Epidermal melanocyte (primary cell): ENCODE results near the gene MEG3.
"Not testable (repeated sequence)": the region's sequence is repeated elsewhere in the genome, so short reads cannot be mapped to it uniquely, and the experiment has no call there.

ENCODE experiments used
- DNase-seq: peaks from one replicate; pipeline ENCODE4 v3.0.0; 2011; ENCODE audit warnings: low spot score; ENCODE audit not compliant: insufficient read length

MEG3 gene

DNA sequence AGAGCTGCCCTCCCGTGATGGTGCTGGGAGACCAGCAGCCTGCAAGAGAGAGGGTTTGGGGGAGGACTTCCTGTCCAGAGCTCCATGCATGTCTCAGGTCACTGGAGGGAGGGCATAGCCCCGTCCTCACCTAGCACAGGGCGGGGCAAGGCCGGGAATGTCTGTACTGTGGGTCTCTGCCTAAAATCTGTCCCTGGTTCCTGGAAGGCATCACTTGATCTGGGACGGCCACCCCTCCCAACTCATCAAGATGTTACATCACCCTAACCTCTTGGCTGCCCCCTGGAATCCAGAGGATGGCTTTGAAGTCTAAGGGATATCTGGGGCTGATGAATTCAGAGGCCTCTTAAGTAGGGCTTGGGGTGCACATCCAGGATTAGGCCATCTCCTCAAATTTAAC lies 37.0 kb upstream of the MEG3 start:
- no peak for DNase-seq

DNA sequence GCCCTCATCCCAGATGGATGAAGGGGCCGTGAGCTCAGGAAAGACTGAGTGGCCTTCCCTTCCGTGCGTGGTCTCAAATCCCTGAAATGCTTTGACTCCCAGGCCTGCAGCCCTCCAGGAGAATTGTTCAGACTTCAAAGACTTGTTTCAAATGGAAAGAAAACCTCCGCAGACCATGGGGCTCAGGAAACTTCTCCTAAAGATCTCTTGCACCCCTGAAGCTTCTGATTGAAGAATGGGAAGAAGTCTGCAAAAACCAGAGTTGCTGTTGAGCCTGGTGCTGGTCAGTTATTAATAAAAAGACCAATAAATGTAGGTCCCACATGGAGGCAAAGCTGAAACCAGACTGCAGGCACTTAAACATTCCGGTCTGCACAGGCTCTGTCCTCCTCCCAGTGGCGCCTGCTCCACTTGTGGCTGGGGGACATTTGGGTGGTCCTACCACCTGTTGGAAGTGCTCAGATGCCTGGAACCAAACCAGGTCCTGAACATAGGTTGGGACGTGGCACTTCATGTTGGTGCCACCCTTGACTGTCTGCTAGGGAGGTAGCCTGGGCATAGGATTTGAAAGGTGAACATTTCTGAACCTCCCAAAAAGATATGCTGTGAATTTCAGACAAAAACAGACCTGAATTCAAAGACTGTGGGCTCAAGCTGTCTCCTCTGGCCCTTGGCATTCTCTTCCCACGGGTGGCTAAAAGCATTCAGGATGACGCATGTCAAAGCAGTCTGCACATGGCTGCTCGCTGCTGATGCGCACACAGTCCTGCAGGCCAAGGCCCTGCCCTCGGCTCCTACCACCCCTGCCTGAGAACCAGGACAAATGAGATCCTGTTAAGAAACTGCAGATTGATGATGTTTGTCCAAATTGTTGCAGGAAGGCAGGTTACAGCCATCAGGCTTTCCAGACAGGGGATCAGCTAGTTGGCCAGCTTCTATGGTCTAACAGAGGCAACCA lies 36.2 kb upstream of the MEG3 start:
- DNase-seq: no peak

GRCh38 chr14:100790502-100791347 lies 35.2 kb upstream of the MEG3 start:
- DNase-seq: no peak

- no peak for DNase-seq
Measured at GRCh38 chr14:100791348-100791735, 34.6 kb upstream of the MEG3 start.

DNA sequence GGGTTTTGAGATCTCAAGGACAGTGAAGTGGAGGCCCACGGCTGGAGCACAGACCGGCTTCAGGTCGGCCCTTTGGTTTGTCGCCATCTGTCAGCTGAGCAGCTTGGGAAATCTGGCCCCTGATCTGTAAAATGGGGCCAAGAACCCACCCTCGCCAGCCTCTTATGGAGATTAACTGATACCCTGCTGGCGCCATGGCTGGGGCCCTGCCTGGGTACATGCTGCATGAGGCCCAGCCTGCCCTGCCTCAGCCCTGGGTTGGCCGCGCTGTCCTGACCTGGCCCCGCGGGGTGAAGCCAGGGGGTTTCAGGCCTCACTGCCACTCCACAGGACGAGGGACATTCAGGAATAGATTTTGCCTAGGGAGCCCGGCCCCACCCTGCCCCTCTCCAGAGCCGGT lies 33.9 kb upstream of the MEG3 start:
- no peak for DNase-seq

DNA sequence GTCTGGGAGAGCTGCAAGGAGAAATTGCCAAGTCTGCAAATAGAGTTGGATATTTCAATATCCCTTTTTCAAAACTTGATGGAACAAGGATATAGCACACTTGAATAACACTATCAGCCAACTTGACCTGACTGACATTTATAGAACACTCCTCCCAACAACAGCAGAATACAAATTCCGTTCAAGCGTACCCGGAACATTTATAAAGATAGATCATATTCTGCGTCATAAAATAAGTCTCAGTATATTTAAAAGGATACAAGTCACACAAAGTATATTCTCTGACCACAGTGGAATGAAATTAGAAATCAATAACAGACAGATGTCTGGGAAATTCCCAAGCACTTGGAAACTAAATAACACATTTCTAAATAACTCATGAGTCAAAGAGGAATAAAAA lies 29.0 kb upstream of the MEG3 start:
- no peak for DNase-seq

- no peak for DNase-seq
Measured at GRCh38 chr14:100800041-100800440, 25.9 kb upstream of the MEG3 start.

DNA sequence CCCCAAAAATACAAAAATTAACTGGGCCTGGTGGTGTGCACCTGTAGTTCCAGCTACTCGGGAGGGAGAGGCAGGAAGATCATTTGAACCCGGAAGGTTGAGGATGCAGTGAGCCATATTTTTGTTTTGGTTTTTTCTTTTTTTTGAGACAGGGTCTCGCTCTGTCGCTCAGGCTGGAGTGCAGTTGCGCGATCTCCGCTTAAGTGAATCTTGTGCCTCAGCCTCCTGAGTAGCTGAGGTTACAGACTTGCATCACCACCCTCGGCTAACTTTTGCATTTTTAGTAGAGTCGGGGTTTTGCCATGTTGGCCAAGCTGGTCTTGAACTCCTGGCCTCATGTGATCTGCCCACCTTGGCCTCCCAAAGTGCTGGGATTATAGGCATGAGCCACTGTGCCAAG lies 24.5 kb upstream of the MEG3 start:
- not testable (repeated sequence) for DNase-seq

DNA sequence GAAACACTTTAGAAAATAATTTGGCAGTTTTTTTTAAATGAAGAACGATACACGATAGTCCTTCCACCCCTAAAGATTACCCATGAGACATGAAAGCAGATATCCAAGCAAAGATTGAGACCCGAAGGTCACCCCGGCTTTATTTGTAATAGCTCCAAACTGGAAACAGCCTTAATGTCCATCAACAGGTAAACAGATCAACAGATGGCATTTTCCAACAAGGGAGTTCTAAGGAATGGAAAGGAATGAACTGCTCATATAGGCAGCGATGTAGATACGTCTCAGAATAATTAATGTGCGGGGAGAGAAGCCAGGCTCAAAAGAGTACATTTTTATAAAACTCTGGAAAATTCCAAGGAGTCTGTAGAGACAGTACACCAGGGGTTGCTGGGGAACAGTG lies 23.7 kb upstream of the MEG3 start:
- no peak for DNase-seq

- DNase-seq: no peak
Measured at GRCh38 chr14:100802766-100803165, 23.2 kb upstream of the MEG3 start.

DNA sequence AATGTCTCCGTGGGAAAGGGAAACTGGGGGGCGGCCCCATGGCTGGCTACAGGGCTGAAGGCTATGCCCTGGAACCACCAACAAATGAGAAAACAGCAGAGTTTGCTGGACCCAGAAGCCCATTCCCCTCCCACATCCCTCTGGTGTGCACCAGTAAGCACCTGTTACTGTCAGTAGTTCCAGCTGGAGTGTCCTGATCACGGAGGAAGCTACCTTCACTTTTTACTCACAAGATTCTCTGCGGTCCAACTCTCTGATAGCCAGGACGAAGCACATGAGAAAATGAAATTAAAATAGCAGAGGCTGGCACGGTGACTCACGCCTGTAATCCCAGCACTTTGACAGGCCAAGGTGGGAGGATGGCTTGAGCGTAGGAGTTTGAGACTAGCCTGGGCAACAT lies 22.7 kb upstream of the MEG3 start:
- DNase-seq: no peak

DNA sequence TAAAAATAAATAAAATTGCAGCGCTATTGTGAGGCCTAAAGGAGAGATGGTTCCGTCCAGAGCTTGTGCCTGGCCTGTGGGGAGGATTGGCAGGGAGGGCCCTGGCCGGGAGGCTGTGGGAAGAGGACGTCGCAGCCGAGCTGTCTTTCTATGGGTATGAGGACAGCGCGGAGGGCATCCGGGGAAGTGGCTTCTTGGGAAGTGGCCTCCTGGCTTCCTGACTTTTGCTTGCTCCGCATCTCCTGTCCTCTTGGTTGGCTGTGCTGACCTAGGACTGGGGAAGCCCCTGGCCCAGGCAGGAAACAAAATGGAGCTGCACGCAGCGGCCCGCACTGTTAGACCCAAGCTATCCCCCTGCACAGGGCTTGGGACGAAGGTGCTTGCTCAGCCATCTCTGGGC lies 22.2 kb upstream of the MEG3 start:
- no peak for DNase-seq

- no peak for DNase-seq
Measured at GRCh38 chr14:100804138-100804537, 21.8 kb upstream of the MEG3 start.

DNA sequence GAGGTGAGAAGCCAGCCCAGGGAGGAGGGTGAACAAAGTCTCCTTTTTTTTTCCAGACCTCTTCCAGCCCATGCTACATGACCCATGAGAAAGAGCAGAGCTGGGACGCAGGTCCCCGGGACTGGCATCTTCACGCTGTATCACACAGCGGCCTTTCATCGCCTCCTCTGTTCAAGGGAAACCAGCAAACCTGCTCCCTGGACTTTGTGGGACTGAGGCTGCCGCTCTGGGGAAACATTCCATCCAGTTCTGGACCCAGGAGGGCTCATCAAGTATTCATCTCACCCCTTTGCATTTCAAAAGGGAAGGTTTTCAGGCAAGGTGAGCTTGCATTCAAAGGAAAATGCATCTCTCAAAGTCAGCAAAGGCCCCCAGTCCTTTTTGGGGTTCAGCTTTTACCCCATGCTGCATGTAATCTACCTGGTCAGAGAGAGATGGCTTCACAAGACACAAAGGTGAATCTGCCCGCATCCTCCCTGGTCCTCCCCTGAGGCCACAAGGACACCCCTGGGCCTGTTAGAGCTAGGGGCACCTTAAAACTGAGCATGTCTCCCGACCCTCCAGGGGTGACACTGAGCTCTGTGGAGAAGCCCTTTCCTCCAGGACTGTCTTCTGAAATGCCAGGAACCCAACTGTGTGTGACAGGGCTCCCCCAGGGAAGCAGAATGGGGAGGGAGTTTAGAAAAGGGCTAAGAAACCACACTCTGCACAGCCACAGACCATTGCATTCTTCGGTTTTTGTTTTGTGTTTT lies 21.2 kb upstream of the MEG3 start:
- DNase-seq: no peak

DNA sequence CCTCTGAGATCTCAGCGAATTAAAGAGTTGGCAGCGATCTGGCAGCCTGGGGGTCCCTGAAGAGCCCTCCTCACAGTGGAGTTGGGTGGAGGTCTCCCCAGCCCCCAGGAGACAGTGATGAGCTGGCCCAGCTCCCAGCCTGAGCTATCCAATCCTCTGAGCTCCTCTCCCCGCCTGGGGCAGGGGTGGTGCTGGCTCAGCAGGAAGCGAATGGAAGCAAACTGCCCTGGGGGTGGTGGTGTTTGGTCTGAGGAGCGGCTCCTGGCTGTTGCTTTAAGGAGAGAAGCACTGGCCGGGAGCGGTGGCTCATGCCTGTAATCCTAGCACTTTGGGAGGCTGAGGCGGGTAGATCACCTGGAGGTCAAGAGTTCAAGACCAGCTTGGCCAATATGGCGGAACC lies 19.5 kb upstream of the MEG3 start:
- no peak for DNase-seq

- no peak for DNase-seq
Measured at GRCh38 chr14:100807496-100807895, 18.4 kb upstream of the MEG3 start.

DNA sequence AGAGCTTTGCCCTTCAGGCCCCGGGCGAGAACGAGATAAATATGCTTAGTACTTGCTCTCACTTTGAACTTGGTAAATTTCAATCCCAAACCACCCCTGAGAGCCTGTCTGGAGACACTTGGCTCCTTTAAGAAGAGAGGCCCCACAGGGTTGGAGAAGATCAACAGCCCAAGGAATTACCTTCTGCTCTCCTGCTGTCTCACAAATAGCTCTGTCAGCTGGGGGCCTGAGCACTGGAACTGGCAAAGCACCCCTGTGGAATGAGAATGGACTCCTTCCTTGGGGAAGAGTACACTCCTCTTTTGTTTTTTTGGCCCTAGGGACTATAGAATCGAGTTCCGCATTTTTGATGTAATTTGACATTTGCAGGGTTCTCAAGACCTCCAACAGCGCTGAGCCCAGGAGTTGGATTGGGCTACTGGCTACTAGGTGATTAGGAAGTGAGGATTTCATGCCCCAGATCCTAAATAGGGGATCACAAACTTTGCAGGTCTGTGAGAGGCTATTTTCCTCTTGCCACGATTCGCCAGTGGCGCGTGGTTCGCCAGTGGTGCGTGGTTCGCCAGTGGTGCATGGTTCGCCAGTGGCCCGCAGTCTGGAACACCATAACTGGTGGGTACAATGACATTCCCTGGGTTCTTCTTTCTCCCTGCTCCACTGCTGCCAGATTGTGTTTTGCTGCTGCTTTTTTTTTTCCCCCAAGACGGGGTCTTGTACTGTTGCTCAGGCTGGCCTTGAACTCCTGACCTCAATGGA lies 17.8 kb upstream of the MEG3 start:
- DNase-seq: no peak

GRCh38 chr14:100810435-100810834 lies 15.5 kb upstream of the MEG3 start:
- no peak for DNase-seq

GRCh38 chr14:100810861-100811461 lies 15.0 kb upstream of the MEG3 start:
- no peak for DNase-seq

DNA sequence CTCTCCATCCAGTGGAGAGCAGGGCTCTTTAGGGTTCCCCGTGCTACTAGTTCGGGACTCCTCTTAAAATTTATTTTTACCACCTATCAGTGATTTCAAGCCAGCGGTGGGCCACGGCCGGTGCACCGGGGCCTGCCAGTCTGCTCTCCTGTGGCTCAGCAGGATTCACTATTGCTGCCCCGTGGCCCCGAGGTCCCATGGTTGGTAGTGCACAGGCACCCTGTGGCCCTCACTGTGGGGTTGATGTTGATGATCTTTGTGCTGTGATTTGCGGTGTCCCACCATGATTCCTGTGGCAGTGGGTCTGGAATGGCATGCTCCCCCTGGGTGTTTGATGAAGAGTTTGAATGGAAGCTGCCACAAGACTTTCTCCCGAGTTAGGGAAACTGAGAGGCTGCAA lies 12.6 kb upstream of the MEG3 start:
- no peak for DNase-seq
